Natural killer cell treated with Interleukin-12 subunit alpha and Interleukin-12 subunit beta and Interleukin-15 and Interleukin-18, amount 100 ng/mL, for 72 hours (primary cell): ENCODE measurements around the gene ZNF106. TPM values are rescaled to one million over a fixed set of nuclear protein-coding genes. Genes with fewer than 3 reads are reported as not detected.

ENCODE experiments used
- total RNA-seq, 2 donors: library from RNA; stranded (reverse); gene quantifications; one replicate each; pipeline ENCODE4 v1.2.3, GENCODE V29; 2022

The ZNF106 gene
- total RNA-seq, 2 donors from 2014 or later: 53.5 to 55.9 TPM

Other genes starting within 250 kb of the ZNF106 start
- gene GANC, start 217.9 kb downstream of the ZNF106 start, total RNA-seq: 10 to 100 TPM; 16.0 to 24.4 TPM
- gene TMEM87A, start 217.7 kb downstream of the ZNF106 start, total RNA-seq: 10 to 100 TPM; 53.0 to 59.4 TPM
- gene CAPN3, start 131.6 kb downstream of the ZNF106 start, total RNA-seq: 1 to 10 TPM; 2.0 to 5.8 TPM
- gene SNAP23, start 4.5 kb upstream of the ZNF106 start, total RNA-seq: 10 to 100 TPM; 59.2 to 72.6 TPM
- gene LRRC57, start 57.7 kb upstream of the ZNF106 start, total RNA-seq: 10 to 100 TPM; 25.4 to 41.3 TPM
- 10 to 100 TPM; 29.4 to 36.4 TPM for gene HAUS2, start 57.7 kb upstream of the ZNF106 start, total RNA-seq
- gene STARD9, start 84.5 kb upstream of the ZNF106 start, total RNA-seq: 10 to 100 TPM in 1 of 2 donors, 1 to 10 TPM in 1; 8.9 to 22.6 TPM
- 10 to 100 TPM; 14.9 to 30.5 TPM for gene CDAN1, start 246.0 kb upstream of the ZNF106 start, total RNA-seq